ENCODE results near the gene CCDC70.
A peak's percentile ranks its signal among the peaks of the same experiment; 100 is the strongest.

The CCDC70 gene

DNA sequence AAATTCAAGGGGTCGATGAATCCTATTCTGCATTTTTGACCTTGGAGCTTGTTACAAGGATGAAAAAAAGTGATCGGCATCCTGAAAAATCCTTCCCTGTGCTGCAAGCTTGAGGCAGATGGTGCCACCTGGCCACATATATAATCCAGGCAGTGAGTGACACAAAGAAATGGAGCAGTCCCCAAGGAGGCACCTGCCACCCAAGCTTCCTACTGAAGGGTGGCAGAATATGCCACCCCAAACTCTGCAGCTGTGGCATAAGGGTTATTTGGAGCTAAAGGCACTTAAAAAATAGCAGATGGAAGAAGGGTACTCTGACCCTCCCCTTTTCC, 32.2 kb upstream of the CCDC70 start:
- no peak for DNase-seq (ENCODE audit: low read depth)

DNA sequence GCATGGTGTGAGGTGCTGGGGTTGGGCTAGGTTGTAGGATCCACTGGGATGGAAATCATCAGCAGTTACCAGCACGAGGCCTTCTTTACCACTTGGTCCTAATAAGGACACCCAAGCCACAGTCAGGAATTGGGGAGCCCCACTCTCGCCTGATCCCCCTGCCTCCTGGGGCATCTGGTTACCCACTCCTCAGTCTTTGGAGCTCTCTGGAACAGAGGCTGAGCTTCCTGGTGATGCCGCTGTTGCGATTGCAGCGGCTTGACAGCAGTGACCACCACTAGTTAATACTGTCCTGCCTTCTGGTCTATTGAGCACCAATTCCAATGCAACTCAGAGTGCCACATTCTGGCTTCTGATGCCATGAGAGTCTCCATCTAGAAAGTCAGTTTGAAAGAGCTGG, 30.2 kb upstream of the CCDC70 start:
- DNase-seq (ENCODE audit: low read depth), result no peak

DNA sequence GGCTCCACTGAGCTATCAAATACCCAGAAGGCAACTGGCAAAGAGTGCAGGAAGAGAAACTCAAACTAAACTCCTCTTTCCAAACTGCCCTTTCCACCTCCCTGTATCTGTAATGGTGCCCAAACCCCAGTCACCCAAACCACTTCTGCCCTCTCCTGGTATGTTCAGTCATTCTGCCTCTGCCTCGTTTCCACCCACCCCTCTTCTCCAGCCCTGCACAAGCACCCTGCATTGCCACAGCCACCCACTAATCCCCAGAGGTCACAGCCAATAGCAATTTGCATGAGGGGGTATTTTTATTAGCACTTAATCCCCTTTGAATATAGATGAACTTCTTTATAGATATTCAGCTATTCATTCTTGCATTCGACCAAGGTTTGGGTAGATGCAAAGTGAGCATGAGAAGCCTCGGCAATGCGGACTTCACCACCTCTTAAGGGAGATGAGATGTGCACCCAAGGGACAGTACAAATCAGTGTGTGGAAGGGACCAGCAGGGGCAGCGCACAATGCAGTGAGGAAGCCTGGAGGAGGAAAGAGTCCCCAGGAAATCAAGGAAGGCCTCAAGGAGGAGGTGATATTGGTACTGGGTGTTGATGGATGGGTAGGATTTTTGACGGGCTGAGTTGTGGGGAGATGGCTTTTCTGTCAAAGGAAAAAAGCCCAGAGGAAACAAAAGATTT, 29.2 kb upstream of the CCDC70 start:
- no peak for DNase-seq (ENCODE audit: low read depth)

DNA sequence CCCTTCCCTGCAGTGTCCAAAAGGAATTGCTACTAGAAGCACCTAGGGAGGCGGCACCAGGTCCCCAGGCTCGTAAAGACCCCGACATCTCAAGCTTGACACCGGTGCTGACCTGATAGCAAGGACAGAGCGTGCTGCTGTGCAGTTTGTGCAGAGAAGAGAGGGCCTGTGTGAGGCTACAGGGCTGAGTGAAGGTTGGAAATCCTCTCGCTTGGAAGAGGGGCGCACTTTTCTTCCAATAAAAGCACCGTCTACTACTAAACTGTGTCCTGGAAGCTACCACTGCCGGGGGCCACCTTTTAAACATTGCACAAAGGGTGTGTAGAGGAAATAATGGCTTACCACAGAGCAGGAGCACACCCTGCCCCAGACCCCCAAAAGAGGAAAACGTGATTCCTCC, 27.8 kb upstream of the CCDC70 start:
- DNase-seq (ENCODE audit: low read depth), result no peak

DNA sequence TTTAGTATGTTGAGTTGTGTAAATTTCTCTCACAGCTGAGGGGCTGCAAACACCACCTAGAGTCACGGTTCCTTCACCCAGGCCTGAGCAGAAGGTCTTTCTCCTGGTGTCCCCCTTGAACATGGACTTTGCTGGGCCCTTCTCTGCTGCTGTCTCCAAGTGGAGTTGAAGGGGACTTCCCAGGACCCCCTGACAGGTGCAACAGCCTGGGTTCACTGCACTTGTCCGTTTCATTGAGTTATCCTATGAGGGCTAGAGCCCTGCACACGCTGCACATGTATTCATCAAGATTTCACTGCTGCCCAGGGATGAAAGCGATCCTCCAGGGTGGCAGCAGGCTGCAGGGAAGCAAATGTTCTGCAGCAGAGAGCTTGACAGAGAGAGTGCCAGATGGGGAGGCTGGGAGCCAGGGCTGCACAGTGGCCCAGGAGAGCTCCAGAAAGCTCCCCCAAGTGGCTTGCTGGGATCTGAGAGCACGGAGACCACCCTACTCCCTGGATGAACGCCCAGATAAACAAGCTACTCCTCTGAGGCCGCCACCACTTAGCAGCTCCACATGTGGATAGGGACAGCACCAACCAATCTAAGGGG, 27.1 kb upstream of the CCDC70 start:
- DNase-seq (ENCODE audit: low read depth), result no peak

DNA sequence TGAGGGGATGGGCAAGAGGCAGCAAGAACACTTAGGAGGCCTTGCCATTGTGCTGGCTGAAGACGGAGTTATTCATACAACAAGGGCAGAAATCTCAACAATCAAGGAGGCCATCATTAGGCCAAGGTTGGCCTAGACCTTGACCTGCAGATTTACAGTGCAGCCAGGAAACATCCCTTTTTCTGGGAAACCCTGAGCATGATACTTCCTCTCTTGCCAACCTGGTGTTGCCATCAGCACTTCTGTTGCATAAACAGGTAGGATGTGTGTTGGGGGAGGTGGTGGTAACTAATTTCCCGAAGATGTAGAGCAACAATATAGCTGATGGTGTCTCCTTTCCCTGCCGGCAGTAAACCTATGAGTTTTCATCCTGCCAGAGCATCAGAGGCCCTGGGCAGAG, 24.8 kb upstream of the CCDC70 start:
- DNase-seq (ENCODE audit: low read depth), result no peak

DNA sequence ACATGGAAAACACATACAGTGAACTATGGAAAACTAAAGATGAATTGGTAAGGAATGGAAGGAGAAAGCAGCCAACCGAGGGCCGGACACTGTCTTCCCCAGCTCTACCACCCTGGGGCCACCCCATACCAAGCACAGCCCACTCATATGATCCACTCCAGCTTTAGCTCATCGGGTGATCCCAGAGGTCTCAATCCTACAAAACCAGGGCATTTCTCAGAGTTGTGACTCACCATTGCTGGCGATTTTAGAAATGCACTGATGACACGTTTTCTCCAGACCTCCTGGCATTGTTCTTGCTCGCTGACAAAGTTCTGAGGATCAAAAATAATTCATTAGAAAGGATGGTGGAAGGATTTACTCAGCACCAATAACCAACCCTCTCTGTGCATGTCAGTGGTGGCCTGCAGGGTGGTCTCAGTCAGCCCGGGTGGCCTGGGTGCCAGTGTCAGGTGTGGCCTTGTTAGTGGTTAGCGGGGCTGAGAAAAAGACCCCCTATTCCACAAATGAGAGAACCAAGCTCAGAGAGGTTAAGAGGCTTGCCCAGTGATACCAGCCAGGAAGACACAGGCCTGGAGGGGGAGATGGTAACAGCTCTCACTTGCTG, 23.4 kb upstream of the CCDC70 start:
- no peak for DNase-seq (ENCODE audit: low read depth)

DNA sequence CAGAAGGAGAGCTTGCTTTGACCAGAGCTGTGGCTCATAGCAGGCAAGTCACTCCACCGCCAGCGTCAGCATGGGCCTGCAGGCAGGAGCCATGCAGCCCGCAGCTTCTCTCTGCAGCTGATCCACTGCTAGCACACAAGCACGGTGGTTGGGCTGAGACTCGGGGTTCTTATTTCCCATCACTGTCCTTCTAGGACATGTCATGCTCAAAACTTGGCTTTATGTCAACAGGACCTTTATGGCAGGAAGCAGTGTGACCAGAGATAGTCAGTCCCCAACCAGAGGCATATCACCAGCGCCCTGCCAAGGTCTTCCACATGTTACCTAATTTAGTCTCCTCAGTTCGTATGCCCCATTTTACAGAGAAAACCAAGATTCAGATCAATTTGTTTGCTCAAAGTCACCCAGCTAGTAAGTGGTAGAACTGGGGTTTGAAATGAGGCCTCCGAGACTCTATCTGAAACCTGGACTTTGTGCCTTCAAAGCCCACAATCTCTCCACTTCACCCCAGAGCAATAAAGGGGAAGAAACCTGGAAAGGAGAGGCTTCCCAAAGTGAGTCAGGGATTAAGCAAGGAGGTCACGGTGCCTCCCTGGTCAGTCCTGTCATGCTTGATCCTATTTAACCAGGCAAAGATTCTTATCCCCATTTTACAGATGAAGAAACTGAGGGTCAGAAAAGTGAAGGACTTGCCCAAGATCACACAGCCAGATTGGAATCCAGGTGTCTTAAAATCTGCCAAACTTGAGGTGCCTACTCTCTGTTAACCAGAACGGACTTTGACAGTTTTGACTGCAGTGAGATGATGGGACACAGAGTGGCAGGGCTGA, 21.8 kb upstream of the CCDC70 start:
- DNase-seq (ENCODE audit: low read depth), result no peak

DNA sequence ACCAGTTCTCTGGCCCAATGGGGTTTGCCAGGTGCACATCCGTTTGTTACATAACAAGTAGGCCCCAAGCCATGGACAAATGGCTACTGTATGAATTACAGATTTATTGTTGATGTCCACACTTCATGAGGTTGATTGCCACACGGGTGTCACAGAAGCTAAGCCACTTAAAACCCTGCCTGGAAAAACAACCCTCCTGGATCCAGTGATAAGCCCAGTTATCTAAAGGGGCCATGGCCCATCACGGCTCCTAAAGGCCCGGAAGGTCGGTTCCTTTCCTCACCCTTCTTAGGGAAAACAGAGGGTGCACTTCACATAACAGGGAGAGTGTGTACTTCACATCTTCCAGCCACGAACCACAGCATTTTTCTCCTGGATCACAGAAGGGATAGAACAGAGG, 20.9 kb upstream of the CCDC70 start:
- no peak for DNase-seq (ENCODE audit: low read depth)

DNA sequence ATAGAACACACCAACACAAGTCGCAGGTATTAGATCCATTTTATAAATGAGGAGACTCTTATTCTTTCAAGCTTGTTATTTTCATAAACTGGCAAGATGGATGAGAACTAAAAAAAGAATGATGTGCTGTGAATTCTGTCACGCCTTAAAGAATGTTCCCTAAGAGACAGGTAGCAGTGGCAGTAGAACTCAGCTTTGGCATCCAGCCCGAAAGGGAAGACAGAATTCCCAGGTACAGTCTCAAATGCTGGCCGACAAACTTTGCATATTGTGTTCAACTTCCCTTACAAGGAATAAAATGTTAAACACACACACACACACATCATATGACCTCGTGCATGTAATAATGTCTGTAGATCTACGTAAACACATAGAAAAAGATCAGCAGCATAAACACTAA, 20.0 kb upstream of the CCDC70 start:
- no peak for DNase-seq (ENCODE audit: low read depth)

DNA sequence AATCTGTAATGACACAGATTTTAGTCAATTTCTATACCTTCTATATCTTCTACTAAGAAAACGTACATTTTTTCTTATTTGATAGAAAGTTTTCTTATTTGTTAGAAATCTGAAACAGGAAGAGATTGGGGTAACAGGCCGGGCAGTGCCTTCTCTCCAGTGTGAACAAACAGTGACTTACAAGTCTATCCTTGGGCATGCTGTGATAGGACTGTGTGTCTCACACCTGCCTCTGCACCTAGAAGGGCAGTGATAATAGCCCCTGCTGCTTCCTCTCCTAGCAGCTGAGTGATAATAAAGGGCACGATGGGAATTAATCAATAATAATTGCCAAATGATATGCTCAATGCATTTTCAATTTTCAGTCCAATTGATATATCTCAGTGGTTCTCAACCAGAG, 18.2 kb upstream of the CCDC70 start:
- DNase-seq (ENCODE audit: low read depth), result no peak

DNA sequence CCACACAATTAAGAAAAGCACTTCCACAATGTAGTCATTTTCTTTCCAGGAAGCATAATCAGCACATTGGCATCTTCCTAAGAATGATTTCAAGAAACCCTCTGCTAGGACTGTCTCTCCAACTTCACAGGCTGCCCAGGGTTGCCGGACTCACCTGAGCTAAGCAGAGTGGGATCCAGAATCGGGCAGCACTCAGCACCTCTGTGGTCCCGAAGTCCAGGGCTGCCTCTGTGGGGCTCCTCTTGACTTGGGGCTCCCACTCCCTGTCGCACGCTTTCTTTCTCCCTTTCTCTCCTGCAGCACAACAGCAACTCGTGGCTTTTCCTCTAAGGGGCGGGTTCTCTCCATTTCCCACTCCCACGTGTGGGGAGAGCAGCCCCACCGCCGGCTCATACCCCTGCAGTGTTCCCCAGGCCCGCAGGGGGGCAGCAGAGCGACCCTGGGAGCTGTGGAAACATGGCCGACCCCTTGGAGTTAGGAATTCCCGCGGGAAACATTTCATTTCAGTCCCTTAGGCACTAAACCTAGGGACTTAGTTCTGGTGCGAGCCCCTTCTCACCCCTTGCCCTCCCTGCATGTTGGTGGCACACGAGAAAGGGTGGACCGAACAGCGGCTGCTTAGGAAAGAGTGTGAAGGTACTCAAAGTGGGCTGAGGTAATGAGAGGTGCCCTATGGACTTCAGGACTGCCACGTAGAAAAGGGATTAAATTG, 16.8 kb upstream of the CCDC70 start, which contains the start of gene TMEM272:
Gene TMEM272, minus strand, starts transcription at position 316 of the 712 bp plus-strand sequence. CDS start 6,647 bp downstream, outside the sequence.
- DNase-seq (ENCODE audit: low read depth), result peak; percentile 26

DNA sequence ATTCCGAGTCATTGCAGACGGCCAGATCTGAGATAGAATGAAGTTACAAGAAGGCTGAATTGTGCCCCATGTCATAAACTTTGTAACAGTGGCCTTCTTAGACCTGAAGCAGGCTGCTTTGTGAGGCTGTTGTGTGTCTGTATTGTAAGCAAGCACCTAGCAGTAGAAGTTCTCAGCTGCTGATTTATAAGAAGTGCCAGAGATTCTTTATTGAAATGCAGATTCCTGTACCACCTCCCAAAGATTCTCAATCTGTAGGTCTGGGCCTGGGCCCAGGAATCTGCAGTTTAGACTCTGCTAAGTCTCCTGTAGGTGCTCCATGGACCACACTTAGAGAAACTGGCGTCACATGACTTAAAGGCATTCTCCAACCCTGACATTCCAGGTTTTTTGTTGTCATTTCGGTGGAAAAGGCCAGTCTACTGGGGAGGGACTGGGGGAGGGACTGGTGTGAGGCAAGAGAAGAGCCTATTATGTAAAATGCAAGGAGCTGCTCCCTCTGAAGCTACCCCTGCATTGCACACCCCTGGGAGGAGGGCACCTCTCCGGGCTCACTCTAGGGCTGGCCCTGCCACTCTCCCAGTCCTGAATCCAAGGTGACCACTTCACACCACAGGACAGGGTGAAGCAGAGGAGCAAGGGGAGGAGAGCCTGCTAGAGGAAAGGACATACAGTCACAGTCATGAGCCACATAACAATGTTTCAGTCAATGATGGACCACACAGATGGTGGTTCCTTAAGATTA, 16.0 kb upstream of the CCDC70 start:
- no peak for DNase-seq (ENCODE audit: low read depth)

DNA sequence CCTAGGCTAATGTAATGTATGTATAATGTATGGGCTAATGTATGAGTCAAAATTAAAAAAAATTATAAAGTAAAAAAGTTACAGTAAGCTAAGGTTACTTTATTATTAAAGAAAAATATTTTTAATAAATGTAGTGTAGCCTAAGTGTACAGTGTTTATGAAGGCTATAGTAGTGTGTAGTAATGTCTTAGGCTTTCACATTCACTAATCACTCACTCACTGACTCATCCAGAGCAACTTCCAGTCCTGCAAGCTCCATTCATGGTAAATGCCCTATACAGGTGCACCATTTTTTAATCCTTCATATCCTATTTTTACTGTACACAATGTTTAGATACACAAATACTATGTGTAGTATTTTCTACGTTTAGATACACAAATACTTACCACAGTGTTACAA, 15.0 kb upstream of the CCDC70 start:
- DNase-seq (ENCODE audit: low read depth), result no peak

DNA sequence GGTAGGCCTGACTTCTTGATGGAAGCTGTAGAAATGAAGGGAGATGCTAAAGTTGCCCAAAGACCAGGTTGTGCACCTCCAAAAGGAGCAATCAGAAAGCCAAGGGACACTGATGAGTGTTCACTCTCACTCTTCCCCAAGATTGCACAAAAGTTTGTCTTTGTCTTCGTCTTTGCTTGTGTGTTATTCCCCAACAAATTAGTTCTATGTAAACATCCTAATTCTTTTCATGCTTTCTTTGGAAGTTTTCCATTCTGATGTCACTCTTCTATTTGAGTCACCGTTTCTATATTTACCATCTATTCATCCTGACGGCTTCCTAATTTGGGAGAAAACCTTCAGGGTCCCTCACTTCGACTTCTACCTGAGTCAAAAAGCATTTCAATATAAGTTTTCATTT, 13.1 kb upstream of the CCDC70 start:
- DNase-seq (ENCODE audit: low read depth), result no peak

DNA sequence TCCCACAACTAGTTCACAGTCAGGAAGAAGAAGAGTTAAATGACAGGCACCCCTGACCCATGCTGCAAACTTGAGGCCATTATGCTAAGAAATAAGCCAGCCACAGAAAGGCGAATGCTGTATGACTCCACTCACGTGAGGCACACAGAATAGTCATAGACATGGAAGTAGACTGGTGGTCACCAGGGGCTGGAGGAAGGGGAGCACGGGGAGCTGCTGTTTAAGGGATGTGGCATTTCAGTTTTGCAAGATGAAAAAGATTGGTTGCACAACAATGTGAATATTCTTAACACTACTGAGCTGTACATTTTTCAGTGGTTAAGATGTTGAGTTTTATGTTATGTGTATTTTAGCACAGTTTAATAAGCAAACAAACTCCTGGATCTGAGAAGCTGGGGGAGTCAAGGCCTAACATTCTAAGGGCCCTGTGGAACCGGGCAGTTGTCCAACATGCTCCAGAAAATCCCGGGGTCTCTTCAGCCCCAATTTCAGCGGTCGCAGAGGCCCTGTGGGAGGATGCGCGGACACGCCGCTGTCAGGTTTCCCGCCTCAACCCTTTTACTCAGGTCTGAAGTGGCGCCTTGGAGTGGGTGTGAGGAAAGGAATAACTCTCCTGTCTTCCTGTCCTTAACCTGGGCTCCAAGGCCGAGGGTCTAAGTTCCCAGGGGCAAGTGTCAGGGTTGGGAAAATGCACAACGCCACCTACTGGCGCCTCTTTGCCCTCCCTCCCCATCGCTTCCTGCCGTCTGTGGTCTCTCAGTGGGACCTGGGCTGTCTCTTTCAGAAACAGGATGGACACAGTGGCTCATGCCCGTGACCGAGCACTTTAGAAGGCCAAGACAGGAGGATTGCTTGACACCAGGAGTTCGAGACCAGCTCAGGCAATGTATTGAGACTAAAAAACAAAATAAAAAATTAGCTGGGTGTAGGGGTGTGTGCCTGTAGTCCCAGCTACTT, 12.3 kb upstream of the CCDC70 start:
- no peak for DNase-seq (ENCODE audit: low read depth)

DNA sequence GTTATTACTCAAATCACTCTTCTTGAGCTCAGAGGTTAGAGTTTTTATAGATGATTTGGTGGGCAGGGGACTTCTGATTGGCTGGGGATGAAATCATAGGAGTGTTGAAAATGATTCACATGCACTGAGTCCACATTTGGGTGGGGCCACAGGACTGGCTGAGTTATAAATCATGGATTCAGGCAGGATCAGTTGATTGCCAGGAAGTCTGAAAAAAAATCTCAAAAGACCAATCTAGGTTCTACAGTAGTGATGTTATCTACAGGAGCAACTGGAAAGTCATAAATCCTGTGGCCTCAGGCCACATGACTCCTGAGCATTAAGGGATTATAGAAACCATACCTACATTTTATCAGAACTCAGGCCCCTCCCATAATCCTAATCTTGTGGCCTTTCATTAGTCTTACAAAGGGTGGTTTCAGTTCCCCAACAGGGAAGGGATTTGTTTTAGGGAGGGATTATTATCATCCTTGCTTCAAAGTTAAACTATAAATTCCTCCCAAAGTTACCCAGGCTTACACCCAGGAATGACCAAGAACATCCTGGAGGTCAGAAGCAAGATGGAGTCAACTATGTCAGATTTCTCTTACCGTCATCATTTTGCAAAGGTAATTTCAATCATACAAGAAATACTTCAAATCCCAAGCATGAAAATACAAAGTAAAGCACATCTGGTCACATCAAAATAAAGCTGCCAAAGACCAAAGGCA, 5.6 kb upstream of the CCDC70 start:
- no peak for DNase-seq (ENCODE audit: low read depth)

DNA sequence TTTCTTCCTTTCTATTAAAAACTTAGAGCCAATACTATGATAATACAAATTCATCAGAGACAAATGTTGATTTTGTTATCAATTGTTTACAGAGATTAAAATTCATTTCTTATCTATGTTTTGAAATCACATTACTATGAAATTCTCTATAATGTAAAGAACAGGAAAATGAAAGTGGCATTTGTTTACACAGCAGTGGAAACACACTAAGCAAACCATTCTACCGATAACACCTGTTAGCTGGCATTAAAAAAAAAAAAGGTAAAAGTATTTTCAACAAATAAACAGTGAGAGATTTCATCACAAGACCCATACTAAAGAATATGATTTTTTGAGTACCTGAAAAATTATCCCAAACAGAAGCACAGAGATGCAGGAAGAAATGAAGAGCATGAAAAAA, 4.8 kb upstream of the CCDC70 start:
- DNase-seq (ENCODE audit: low read depth), result no peak

DNA sequence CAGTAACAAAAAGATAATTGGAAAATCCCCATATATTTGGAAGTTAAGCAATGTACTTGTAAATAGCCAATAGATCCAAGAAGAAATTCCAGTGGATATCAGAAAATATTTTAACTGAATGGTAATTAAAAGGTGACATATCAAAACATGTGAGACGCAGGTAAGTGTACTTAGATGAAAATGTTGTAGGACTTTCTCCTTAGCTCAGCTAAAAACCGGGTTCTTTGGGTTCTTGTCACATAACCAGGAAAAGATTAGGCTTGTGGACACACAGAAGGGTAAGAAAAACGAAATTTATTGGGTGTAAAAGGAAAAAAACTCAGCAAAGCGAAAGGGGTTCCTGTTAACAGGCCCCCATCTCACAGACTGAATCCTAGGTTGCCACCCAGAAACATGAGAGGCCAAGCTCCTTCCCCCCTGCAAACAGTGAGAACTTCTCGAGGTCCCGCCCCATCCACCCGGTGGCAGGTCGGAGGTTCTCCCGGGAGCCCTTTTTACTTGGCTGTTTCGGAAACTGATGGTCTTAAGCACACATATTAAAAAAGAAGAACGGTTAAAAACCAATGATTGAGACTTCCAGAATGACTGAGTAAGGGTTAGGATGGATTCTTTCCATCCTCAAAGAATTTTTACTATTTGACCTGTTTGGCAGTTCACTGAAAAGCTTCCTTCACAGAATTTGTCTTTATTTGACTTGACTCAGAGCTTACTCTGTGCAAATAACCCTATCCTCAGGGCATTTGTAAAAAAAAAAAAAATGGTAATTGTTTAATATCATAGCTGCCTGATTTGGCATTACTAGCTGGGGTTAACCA, 3.1 kb upstream of the CCDC70 start:
- no peak for DNase-seq (ENCODE audit: low read depth)

All from stimulated activated CD8-positive, alpha-beta memory T cell treated with anti-CD3 and anti-CD28 coated beads, Interleukin-12 subunit alpha, Interleukin-12 subunit beta, amount 100 ng/mL, for 4 hours (primary cell).